AG04450 (cell line): Measurements from ENCODE around the gene FKBP6. TPM values are rescaled to one million over a fixed set of nuclear protein-coding genes. Genes with fewer than 3 reads are reported as not detected.
"Not testable (repeated sequence)": the region's sequence is repeated elsewhere in the genome, so short reads cannot be mapped to it uniquely, and the experiment has no call there.

Source experiments
- CTCF ChIA-PET: fragments of 300-600, 350-600 bp; formaldehyde crosslinking; extraction: SDS; loops from one replicate; lab custom pipeline; 2022; ENCODE audit warnings: antibody characterized with exemption, inconsistent platforms; lab: Charles Lee
- POLR2A ChIA-PET: fragments of 350-600 bp; formaldehyde crosslinking; extraction: SDS; loops from one replicate; lab custom pipeline; 2021; ENCODE audit warnings: antibody characterized with exemption, inconsistent platforms; lab: Yijun Ruan, JAX
- DNase-seq: peaks from one replicate; pipeline ENCODE4 v3.0.0-alpha.2; 2011; ENCODE audit warnings: low read depth, low spot score
- H3K27ac ChIP-seq: one replicate; pipeline ENCODE4 v1.5.1; 2012; ENCODE audit warnings: low read depth, low read length, control low read depth
- H3K27me3 ChIP-seq: one replicate; pipeline ENCODE4 v1.6.0; 2012; ENCODE audit warnings: low read length; ENCODE audit not compliant: control insufficient read depth, insufficient read depth
- H3K4me3 ChIP-seq: 2 replicates; pipeline ENCODE4 v1.5.1; 2011; ENCODE audit warnings: mild to moderate bottlenecking, low read depth, low read length, control low read depth
- H3K9me3 ChIP-seq: 2 replicates; pipeline ENCODE4 v1.5.1; 2012; ENCODE audit warnings: low read length; ENCODE audit not compliant: control insufficient read depth, insufficient read depth
- CTCF ChIP-seq: IDR thresholded peaks from 2 replicates; pipeline ENCODE4 v1.5.1; 2011; ENCODE audit warnings: low read depth, low read length, control low read depth, inconsistent platforms
- polyA plus RNA-seq: library from polyadenylated mRNA; depleted of rRNA; stranded (reverse); fragments of >200 nt; gene quantifications from 2 replicates; pipeline ENCODE4 v1.2.3, GENCODE V29; 2011

The FKBP6 gene
- polyA plus RNA-seq, 1 experiment, result not detected

- H3K27ac ChIP-seq, result no peak overlapping the region
- no peak for DNase-seq
- H3K9me3 ChIP-seq, result peaks cover 13% of the 10 kb centered on the region
- H3K27me3 ChIP-seq, result peaks cover 24% of the 10 kb centered on the region
- POLR2A ChIA-PET, result no interaction called here
- no peak overlapping the region for H3K4me3 ChIP-seq
- no peak for TF ChIP-seq CTCF
- CTCF ChIA-PET, result no interaction called here
These were observed 48.9 kb downstream of the FKBP6 start for GRCh38 chr7:73376671-73377412.

- peaks cover 24% of the 10 kb centered on the region for H3K27me3 ChIP-seq
- DNase-seq, CTCF ChIA-PET, POLR2A ChIA-PET, H3K4me3 ChIP-seq, H3K27ac ChIP-seq: not testable (repeated sequence)
- H3K9me3 ChIP-seq, result peaks cover 13% of the 10 kb centered on the region
These were observed 49.6 kb downstream of the FKBP6 start for GRCh38 chr7:73377413-73378200.

GRCh38 chr7:73382934-73383503, 55.1 kb downstream of the FKBP6 start:
- Histone ChIP-seq H3K27me3 (peaks cover 13% of the 10 kb centered on the region), H3K9me3 (peaks cover 10% of the 10 kb centered on the region), H3K27ac (no peak overlapping the region), H3K4me3 (no peak overlapping the region)
- ChIA-PET CTCF (no interaction called here), POLR2A (no interaction called here)
- DNase-seq, result no peak
- TF ChIP-seq CTCF, result no peak

- no peak for DNase-seq
- Histone ChIP-seq H3K4me3 (no peak overlapping the region), H3K27ac (no peak overlapping the region), H3K27me3 (peaks cover 7% of the 10 kb centered on the region), H3K9me3 (peaks cover 17% of the 10 kb centered on the region)
- TF ChIP-seq CTCF, result no peak
- ChIA-PET CTCF (no interaction called here), POLR2A (no interaction called here)
These were observed 59.4 kb downstream of the FKBP6 start for GRCh38 chr7:73387221-73387828.

GRCh38 chr7:73387908-73388414, 60.0 kb downstream of the FKBP6 start:
- ChIA-PET POLR2A (no interaction called here), CTCF (no interaction called here)
- Histone ChIP-seq H3K27ac (no peak overlapping the region), H3K9me3 (peaks cover 17% of the 10 kb centered on the region), H3K4me3 (no peak overlapping the region), H3K27me3 (peaks cover 7% of the 10 kb centered on the region)
- TF ChIP-seq CTCF, result no peak
- no peak for DNase-seq
